IMR-90 (cell line): Measurements from ENCODE around the gene SPATA21. TPM values are rescaled to one million over a fixed set of nuclear protein-coding genes. Genes with fewer than 3 reads are reported as not detected.

Experiments
- ATAC-seq: fragments of 200-7000 bp; cut with Tn5 transposase; 2 replicates; pipeline ENCODE4 v1.9.1; 2020; ENCODE audit warnings: low read depth, mild to moderate bottlenecking, moderate library complexity
- BruUV-seq: library from RNA; stranded (reverse); fragments of 400-500 nt; replicated peaks from 2 replicates; lab custom pipeline; 2021; lab: Mats Ljungman, UMichigan
- CTCF ChIA-PET: fragments of 300-600 bp; formaldehyde crosslinking; extraction: SDS; loops from one replicate; lab custom pipeline; 2021; ENCODE audit warnings: antibody characterized with exemption; lab: Yijun Ruan, JAX
- POLR2A ChIA-PET: fragments of 300-600 bp; sonication (Branson Sonifier 250); formaldehyde crosslinking; loops from one replicate; lab custom pipeline; 2022; ENCODE audit warnings: antibody characterized with exemption; ENCODE audit not compliant: unreplicated experiment; lab: Charles Lee
- DNase-seq: peaks from one replicate; pipeline ENCODE4 v3.0.0; 2013
- H2AFZ ChIP-seq: replicated peaks from 2 replicates; pipeline ENCODE3; 2013; ENCODE audit warnings: low read length, mild to moderate bottlenecking; ENCODE audit not compliant: poor library complexity
- H2AK5ac ChIP-seq: 2 replicates; pipeline ENCODE4 v1.6.1; 2013; ENCODE audit warnings: low read depth, low read length, inconsistent platforms
- H2AK9ac ChIP-seq: replicated peaks from 2 replicates; pipeline ENCODE3; 2013; ENCODE audit warnings: mild to moderate bottlenecking, low read depth, low read length, moderate library complexity; ENCODE audit not compliant: poor library complexity
- H2BK120ac ChIP-seq: 2 replicates; pipeline ENCODE4 v1.6.1; 2013; ENCODE audit warnings: low read depth, low read length, inconsistent platforms
- H2BK15ac ChIP-seq: 3 replicates; pipeline ENCODE4 v1.6.1; 2013; ENCODE audit warnings: low read depth, low read length, inconsistent platforms
- H2BK20ac ChIP-seq: 2 replicates; pipeline ENCODE4 v1.6.1; 2013; ENCODE audit warnings: low read depth, mild to moderate bottlenecking, inconsistent platforms, low read length, moderate library complexity
- H2BK5ac ChIP-seq: 2 replicates; pipeline ENCODE4 v1.6.1; 2013; ENCODE audit warnings: mild to moderate bottlenecking, low read depth, low read length, inconsistent platforms; ENCODE audit not compliant: poor library complexity, severe bottlenecking
- H3K14ac ChIP-seq: replicated peaks from 2 replicates; pipeline ENCODE4 v1.6.1; 2013; ENCODE audit warnings: low read depth, low read length, inconsistent platforms
- H3K18ac ChIP-seq: 2 replicates; pipeline ENCODE4 v1.6.1; 2013; ENCODE audit warnings: low read depth, low read length, control low read depth
- H3K23ac ChIP-seq: 2 replicates; pipeline ENCODE4 v1.6.1; 2013; ENCODE audit warnings: low read depth, low read length, inconsistent platforms
- H3K27ac ChIP-seq: 2 replicates; pipeline ENCODE4 v1.5.1; 2013; ENCODE audit warnings: mild to moderate bottlenecking, control low read depth, low read length; ENCODE audit not compliant: insufficient read depth
- H3K27me3 ChIP-seq: 2 replicates; pipeline ENCODE4 v1.6.1; 2013; ENCODE audit warnings: low read length; ENCODE audit not compliant: control insufficient read depth, insufficient read depth
- H3K36me3 ChIP-seq: 2 replicates; pipeline ENCODE4 v1.6.1; 2013; ENCODE audit warnings: low read length, mixed read lengths; ENCODE audit not compliant: control insufficient read depth, insufficient read depth
- H3K4ac ChIP-seq: 2 replicates; pipeline ENCODE4 v1.6.1; 2013; ENCODE audit warnings: low read depth, low read length, inconsistent platforms
- H3K4me1 ChIP-seq: 2 replicates; pipeline ENCODE4 v1.6.1; 2013; ENCODE audit warnings: low read length, mixed read lengths; ENCODE audit not compliant: control insufficient read depth, insufficient read depth
- H3K4me2 ChIP-seq: 2 replicates; pipeline ENCODE4 v1.6.1; 2013; ENCODE audit warnings: low read depth, mild to moderate bottlenecking, control low read depth, low read length, moderate library complexity
- H3K4me3 ChIP-seq: 2 replicates; pipeline ENCODE4 v1.5.1; 2013; ENCODE audit warnings: low read depth, mild to moderate bottlenecking, control low read depth, low read length, moderate library complexity; ENCODE audit not compliant: insufficient read depth
- H3K56ac ChIP-seq: 2 replicates; pipeline ENCODE4 v1.6.1; 2013; ENCODE audit warnings: low read length, inconsistent platforms; ENCODE audit not compliant: insufficient read depth; ENCODE audit errors: extremely low read depth
- H3K79me1 ChIP-seq, 2 experiments: 2 replicates each; pipeline ENCODE4 v1.6.1; 2013; ENCODE audit warnings: low read length in 2 of 2, inconsistent platforms in 1 of 2, low read depth in 1 of 2
- H3K9ac ChIP-seq: 2 replicates; pipeline ENCODE4 v1.6.1; 2013; ENCODE audit warnings: low read depth, low read length, control low read depth
- H3K9me1 ChIP-seq: 2 replicates; pipeline ENCODE4 v1.6.1; 2013; ENCODE audit warnings: low read length, inconsistent platforms; ENCODE audit not compliant: insufficient read depth
- H3K9me3 ChIP-seq: 2 replicates; pipeline ENCODE4 v1.6.1; 2013; ENCODE audit warnings: low read length; ENCODE audit not compliant: control insufficient read depth, insufficient read depth
- H4K20me1 ChIP-seq: 2 replicates; pipeline ENCODE4 v1.6.1; 2013; ENCODE audit warnings: low read length, inconsistent platforms; ENCODE audit not compliant: insufficient read depth
- H4K5ac ChIP-seq: 2 replicates; pipeline ENCODE4 v1.6.1; 2013; ENCODE audit warnings: mild to moderate bottlenecking, low read depth, low read length, control low read depth
- H4K8ac ChIP-seq, 2 experiments: 2 replicates each; pipeline ENCODE4 v1.6.1; 2013; ENCODE audit warnings: low read depth in 2 of 2, low read length in 2 of 2, control low read depth in 1 of 2, inconsistent platforms in 1 of 2
- H4K91ac ChIP-seq: 2 replicates; pipeline ENCODE4 v1.6.1; 2013; ENCODE audit warnings: low read depth, low read length, inconsistent platforms; ENCODE audit not compliant: insufficient read depth
- BHLHE40 ChIP-seq: fragments of 150-350 bp; IDR thresholded peaks from 2 replicates; pipeline ENCODE4 v1.6.1; 2016; ENCODE audit warnings: mild to moderate bottlenecking, low read depth, low read length
- CEBPB ChIP-seq: IDR thresholded peaks from 2 replicates; pipeline ENCODE4 v1.6.1; 2012; ENCODE audit warnings: low read depth, low read length, improper control_type of control experiment
- FOS ChIP-seq: fragments of 150-350 bp; IDR thresholded peaks from 2 replicates; pipeline ENCODE4 v1.6.1; 2016; ENCODE audit warnings: low read depth, low read length
- MAZ ChIP-seq: IDR thresholded peaks from 2 replicates; pipeline ENCODE4 v1.6.1; 2012; ENCODE audit warnings: low read depth, mild to moderate bottlenecking, low read length, improper control_type of control experiment, moderate library complexity, borderline replicate concordance
- RFX5 ChIP-seq: IDR thresholded peaks from 2 replicates; pipeline ENCODE4 v1.8.0; 2012; ENCODE audit warnings: low read depth, mild to moderate bottlenecking, low read length, moderate library complexity
- WGBS, 2 experiments: methylation state at CpG; one replicate each; pipeline versions ENCODE4 v1.1.5 to v1.1.7; 2013; ENCODE audit warnings: missing lambda C conversion rate in 2 of 2; ENCODE audit not compliant: insufficient read length in 1 of 2; ENCODE audit errors: extremely low coverage in 2 of 2; 5-methylcytosine and 5-hydroxymethylcytosine counted together
- dilution Hi-C: fragments of 300-500 bp; cut with HindIII; formaldehyde crosslinking; loops from one replicate; pipeline ENCODE4 v1.14.3; 2018; ENCODE audit warnings: low sequenced_read_pairs; ENCODE audit not compliant: unreplicated experiment
- in situ Hi-C: fragments of 300-500 bp; cut with MboI; formaldehyde crosslinking; loops from 3 replicates; pipeline ENCODE4 v1.14.3; 2019; ENCODE audit warnings: low sequenced_read_pairs, inconsistent platforms, mixed read lengths
- intact Hi-C: fragments of 100-400 bp; cut with micrococcal nuclease; formaldehyde crosslinking; loops from 2 replicates; pipeline ENCODE4 v1.10.0; 2022
- polyA plus RNA-seq, 3 experiments: library from polyadenylated mRNA; depleted of rRNA; stranded (reverse); fragments of >200 nt; gene quantifications; 2 replicates each; pipeline ENCODE4 v1.2.3, GENCODE V29; 2012; ENCODE audit warnings: low replicate concordance in 1 of 3
- total RNA-seq: library from RNA; depleted of rRNA; stranded (reverse); fragments of >200 nt; gene quantifications from 2 replicates; pipeline ENCODE4 v1.2.3, GENCODE V29; 2012
- TF ChIP-seq, protein P1 (sequence below): conservative IDR thresholded peaks from 2 replicates; pipeline ENCODE4 v1.5.1; 2012; ENCODE audit warnings: mild to moderate bottlenecking, low read depth, low read length, improper control_type of control experiment

The SPATA21 gene
- total and polyA plus RNA-seq, 2 of the 4 experiments (the other 2 are of a cell fraction): not detected

DNA sequence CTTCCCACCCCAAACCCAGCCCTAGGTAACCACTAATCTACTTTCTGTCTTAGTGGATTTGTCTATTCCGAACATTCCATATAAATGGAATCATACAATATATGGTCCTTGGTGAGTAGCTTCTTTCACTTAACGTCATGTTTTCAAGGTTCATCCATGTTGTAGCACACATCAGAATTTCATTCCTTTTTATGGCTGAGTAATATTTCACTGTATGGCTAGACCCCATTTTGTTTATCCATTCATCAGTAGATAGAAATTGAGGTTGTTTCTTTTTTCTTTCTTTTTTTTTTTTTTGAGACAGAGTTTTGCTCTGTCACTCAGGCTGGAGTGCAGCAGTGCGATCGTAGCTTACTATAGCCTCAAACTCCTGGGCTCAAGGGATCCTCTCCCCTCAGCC lies 3.2 kb downstream of the SPATA21 start:
- Histone ChIP-seq H4K8ac (no peak overlapping the region), H4K5ac (no peak overlapping the region), H3K27me3 (peaks cover 4% of the 10 kb centered on the region; the same call in 1 of the 2 replicates), H3K36me3 (no peaks in the 10 kb centered on the region), H4K91ac (no peak overlapping the region), H3K23ac (no peak overlapping the region), H3K27ac (no peak overlapping the region), H2AFZ (no peak overlapping the region), H4K20me1 (no peaks in the 10 kb centered on the region), H2AK5ac (no peak overlapping the region), H2BK5ac (no peak overlapping the region), H3K9me3 (no peaks in the 10 kb centered on the region), H2BK15ac (no peak overlapping the region), H3K18ac (no peak overlapping the region), H2AK9ac (no peak overlapping the region), H3K4me1 (no peaks in the 10 kb centered on the region), H3K4me2 (no peak overlapping the region), H2BK120ac (no peak overlapping the region), H3K56ac (no peak overlapping the region), H3K4ac (no peak overlapping the region), H3K9me1 (no peaks in the 10 kb centered on the region), H2BK20ac (no peak overlapping the region), H3K14ac (no peak overlapping the region), H3K79me1 (no peaks in the 10 kb centered on the region), H3K9ac (no peak overlapping the region), H3K4me3 (no peak overlapping the region)
- DNase-seq (no peak), ATAC-seq (no peak)
- in situ Hi-C loops (no loop called here), dilution Hi-C loops (no loop called here), intact Hi-C loops (no loop called here)
- ChIA-PET POLR2A (no interaction called here), CTCF (no interaction called here)
- TF ChIP-seq RFX5: no peak
- TF ChIP-seq MAZ: no peak
- no peak for TF ChIP-seq BHLHE40
- TF ChIP-seq FOS: no peak
- TF ChIP-seq, protein P1, sequence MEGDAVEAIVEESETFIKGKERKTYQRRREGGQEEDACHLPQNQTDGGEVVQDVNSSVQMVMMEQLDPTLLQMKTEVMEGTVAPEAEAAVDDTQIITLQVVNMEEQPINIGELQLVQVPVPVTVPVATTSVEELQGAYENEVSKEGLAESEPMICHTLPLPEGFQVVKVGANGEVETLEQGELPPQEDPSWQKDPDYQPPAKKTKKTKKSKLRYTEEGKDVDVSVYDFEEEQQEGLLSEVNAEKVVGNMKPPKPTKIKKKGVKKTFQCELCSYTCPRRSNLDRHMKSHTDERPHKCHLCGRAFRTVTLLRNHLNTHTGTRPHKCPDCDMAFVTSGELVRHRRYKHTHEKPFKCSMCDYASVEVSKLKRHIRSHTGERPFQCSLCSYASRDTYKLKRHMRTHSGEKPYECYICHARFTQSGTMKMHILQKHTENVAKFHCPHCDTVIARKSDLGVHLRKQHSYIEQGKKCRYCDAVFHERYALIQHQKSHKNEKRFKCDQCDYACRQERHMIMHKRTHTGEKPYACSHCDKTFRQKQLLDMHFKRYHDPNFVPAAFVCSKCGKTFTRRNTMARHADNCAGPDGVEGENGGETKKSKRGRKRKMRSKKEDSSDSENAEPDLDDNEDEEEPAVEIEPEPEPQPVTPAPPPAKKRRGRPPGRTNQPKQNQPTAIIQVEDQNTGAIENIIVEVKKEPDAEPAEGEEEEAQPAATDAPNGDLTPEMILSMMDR: no peak
- no peak for TF ChIP-seq CEBPB
- WGBS, 2 experiments: 80% methylated on average over 2 of the region's 4 CpGs; no CpG with 5 or more reads in 1 of the 2 experiments
- BruUV-seq: no TSS peak
